HG03378 (cell line): Measurements from ENCODE around the gene CDON.

ENCODE experiments used
- ATAC-seq: cut with Tn5 transposase; IDR thresholded peaks from one replicate; pipeline ENCODE4 v1.9.1; 2021; ENCODE audit warnings: mild to moderate bottlenecking, moderate library complexity; ENCODE audit not compliant: unreplicated experiment

CDON gene

DNA sequence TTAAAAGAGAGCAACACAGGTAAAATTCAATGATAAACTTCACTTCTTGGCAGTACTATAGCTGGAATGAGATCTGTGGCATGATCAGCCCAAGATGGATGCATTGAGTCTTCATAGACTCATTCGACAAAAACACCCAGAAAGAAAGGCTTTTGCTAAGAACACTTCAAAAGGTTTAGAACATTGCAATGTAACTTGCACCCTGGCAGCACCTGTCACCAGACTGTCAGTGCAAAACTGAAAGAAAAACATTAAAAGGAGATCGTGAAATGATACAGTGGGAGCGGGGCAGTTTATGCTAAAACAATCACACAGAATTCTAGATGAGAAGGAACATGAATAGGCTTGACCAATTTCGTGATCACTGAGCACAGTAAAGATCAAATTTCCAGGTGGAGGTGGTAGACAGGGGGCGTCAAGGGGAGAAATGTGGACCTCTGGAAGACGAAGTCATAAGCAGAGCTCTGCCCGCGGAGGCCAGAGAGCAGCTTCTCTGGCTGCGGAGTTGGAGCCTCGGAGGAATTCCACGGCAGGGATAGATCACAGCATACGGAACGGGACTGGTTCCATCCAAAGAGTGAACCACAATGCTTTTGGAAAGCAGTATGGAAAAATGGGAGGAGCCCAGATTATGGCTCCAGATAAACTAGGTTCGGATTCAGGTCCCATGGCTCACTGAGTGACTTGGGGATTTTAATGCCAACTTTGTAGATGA is 104.9 kb downstream of the CDON start:
- no peak for ATAC-seq

DNA sequence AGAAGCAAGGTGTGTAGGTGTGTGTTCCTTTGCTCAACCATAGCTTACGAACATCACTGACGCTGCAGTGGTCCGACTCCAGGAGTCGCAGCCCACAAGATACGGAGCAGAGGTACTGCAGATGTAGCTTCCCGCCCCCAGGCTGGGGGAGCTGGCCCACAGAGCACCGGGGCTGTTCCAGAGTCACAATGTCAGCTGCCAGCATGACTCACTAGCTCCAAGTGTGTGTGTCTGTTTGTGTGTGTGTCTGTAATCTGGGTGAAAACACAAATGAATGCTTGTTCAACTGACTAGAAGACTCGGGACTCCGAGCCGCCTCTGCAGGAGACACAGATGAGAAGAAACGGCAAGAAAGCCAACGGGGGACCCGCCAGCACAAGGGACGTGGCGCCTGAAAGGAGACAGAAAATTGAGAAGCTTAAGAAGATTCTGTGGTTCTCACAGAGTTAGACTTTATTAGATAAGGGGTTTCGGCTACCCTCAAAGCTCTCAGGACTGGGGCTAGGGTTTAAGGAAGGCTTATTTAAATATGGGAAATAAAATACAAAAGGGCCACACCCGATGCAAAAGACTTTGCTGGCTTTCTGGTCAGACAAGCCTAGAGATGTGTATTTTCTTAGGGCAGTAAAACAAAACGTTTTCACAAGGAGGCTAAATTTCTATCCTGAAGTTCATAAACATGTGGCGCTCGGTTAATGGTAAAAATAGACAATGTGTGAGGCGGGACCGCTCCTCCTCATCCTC is 106.1 kb downstream of the CDON start:
- ATAC-seq = no peak

DNA sequence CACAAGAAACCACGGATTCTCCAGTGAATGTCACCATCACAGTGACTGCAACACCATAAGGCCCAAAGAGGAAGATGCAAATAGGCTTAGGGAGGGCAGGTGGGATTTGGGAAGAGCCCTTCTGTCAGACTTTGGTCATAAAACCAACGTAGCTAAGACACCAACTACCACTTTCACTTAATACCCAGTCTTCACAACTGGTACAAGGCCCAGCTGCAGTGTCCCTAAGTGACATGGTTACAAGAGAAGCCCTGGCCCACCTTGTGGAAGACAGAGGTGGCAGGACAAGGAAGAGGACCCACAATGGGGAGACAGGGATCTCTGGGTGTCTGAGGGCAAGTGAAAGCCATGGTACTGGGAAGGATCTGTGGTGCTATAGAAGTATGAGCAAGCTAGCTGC is 106.8 kb downstream of the CDON start:
- ATAC-seq = no peak

DNA sequence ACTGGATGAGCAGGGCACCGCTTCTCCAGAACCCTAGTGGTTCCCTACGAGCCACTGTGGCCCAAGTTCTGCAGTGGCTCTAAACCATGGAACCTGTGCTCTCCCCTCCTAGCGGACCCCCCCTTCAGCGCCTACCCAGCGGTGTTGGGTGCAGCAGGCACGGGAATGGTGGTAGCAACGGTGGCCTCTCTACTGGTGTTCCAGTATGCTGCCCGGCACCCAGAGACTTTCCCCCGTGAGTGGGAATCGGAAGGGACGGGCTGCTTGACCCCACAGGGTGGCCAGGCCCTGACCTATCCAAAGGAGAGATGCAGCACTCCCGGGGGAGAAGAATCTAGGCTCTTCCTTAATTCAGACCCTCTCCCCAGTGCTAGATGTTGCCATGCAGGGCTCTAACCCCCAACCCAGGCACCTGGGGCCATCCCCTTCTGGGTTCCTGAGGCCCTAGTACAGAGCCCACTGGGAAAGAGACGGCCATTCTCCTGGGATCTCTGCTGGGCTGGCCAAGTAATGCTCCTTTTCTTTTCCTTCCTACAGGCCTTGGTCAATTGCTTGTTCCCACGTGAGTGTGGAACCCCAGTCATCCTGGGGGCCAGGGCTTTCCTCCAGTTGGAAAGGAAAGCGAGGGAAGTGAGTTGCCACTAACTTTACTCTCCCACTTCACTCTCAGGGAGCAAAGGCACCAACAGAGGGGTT is 107.6 kb downstream of the CDON start:
- ATAC-seq = no peak

DNA sequence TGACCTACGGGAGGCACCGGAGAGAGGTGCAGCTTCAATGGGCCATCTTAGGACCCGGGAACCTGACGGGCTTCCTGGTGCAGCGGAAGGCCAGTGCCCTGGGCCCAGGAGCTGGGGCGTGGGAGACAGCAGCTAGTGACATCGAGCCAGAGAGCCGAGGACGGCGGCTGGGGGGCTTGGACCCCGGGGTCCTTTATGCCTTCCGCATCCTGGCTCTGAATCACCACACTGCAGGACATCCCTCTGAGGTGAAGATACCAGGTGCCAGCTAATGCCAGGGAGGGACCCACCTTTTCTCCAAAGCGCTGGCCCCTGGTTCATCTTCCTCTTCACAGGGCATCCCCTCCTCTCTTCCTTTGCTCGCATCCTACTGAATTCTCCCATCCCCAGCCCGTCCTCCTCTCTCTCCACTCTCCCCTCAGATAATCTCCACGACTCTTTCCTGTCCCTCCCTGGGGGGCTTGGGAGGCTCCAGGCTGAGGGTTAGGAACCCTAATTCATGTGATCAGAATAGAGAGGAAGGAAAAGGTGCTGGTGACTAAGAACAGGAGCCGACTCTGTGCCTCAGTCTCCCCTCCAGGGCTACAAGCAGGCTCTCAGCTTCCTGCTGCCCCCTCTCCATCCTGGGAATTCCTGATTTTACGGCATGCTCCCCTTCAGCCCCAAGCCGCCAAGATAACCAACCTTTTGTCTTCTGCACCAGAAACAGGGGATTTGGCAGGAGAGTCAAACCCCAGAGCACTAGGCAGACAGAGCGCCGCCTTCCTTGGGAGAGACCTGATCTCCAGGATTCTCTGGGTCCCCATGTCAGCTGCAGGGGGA is 108.3 kb downstream of the CDON start:
- no peak for ATAC-seq

DNA sequence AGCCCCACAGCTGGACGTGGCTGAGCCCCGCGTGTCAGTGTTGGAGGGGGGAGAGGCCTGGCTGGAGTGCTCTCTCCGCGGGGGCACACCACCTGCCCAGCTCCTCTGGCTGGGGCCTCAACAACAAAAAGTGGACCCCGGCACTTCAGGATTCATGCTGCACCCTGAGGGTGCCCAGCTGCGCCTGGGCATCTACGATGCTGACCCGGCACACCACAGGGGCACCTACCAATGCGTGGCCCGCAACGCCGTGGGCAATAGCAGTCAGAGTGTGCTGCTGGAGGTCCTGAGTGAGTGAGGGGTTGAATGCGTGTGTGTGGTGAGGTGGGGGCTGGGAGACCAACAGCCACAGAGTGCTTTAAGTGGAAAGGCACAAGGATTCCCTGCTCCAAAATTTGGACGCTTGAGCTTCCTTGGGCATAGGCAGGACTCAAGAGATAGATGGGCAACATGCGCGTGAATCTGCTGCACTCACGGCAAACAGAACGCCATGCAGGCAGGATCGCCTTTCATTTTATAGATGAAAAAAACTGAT is 109.2 kb downstream of the CDON start:
- no peak for ATAC-seq

DNA sequence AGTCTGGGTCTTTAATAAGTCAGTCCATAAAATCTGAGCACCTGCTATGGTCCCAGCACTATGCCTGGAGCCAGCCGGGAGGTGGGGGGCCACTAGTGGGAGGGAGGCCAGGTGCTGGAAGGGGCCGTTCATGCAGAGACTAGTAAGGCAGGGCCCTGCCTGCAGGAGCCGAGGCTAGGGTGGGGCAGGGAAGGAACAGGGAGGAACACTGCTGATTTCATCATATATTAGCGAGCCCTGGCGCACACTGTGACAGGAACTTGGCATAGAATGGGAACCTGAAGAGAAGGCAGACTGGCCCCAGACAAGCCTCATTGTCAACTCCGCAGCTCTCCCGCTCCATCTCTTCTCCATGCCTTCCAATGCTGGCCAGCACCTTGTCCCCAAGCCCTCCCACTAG is 109.7 kb downstream of the CDON start:
- no peak for ATAC-seq

DNA sequence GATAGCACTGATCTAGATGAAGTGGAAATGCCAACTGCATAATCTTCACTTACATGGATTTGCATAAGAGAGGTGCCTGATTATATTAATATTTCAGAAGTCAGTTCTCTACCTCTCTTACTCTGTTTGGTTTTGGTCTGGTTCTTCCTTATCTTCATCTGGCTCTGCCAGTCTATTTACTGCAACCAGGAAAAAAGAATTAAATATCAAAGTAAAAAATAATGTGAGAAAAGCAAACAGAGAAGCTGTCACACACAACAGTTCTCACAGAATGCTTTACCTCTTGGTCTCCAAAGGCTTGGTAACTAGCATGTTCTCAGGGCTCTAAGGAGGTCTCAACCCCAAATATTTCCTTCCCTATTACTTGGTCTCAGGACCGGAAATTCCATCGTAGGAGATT is 110.1 kb downstream of the CDON start:
- no peak for ATAC-seq

DNA sequence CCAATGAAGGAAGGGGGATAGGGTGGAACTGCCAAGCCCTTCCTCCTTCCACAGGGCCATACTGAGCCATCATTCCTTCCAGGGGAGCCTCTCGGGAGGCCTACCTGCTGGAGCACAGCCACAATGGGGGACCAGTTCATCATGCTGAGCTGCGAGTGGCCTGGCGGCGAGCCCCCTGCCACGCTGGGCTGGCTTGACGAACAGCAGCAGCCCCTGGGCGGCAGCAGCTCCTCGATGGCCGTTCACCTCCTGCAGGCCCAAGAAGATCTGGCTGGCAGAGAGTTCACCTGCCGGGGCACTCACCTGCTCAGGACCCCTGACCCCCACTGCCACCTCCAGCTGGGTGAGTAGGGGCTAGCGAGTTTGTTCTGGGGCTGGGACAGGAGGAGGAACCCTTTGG is 110.9 kb downstream of the CDON start:
- no peak for ATAC-seq

DNA sequence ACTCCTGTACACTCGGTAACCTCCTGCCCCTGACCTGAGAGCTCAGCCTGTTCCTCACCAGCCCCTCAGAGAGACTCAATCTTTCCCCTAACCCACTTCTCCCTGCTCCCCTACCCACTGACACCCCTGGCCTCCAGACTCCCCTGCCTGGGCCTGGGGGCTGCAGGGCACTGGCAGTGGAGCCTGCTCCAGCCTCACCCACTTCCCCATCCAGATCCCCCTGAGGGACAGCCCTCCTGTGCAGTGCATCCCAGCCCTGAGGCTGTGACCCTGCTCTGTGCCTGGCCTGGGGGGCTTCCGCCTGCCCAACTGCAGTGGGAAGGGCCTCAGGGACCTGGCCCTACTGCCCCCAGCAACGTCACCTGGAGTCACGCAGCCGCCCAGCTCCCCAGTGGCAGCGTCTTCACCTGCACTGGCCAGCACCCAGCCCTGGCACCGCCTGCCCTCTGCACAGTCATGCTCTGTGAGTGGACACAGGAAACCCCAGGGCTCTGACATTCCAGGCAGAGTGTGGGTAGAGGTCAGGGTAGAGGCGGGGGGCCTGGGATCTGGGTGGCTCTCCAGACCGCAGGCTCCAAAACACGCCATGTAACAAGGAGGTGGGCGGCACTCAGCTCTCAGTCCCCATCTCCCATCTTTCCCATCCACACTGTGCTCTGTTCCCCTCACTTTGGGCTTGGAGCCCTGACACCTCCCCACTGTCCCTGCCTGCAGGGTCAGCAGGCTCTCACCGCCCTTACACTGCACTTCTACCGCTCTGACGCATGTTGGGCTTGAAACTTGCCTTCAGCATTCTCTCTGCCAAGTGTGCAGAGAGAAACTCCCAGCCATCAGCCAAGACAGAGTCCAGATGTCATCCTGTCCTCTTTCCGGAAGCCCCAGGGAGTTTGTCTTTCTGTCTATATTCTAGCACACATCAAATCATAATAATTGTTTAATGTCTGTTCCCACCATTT is 111.7 kb downstream of the CDON start:
- ATAC-seq = no peak

DNA sequence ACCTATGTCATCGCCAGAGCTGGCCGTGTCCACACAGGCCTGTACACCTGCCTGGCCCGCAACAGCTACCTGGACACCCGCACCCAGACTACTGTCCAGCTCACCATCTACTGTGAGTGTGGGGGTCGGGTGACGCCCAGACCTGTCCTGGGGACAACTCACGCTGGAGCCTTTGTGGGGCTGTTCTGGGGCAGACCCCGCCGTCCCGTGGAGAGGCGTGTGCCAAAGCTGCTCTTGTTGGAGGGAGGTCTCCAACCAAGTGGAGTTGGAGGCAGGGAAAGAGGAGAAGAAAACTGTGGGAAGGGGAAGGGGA is 112.5 kb downstream of the CDON start:
- no peak for ATAC-seq

DNA sequence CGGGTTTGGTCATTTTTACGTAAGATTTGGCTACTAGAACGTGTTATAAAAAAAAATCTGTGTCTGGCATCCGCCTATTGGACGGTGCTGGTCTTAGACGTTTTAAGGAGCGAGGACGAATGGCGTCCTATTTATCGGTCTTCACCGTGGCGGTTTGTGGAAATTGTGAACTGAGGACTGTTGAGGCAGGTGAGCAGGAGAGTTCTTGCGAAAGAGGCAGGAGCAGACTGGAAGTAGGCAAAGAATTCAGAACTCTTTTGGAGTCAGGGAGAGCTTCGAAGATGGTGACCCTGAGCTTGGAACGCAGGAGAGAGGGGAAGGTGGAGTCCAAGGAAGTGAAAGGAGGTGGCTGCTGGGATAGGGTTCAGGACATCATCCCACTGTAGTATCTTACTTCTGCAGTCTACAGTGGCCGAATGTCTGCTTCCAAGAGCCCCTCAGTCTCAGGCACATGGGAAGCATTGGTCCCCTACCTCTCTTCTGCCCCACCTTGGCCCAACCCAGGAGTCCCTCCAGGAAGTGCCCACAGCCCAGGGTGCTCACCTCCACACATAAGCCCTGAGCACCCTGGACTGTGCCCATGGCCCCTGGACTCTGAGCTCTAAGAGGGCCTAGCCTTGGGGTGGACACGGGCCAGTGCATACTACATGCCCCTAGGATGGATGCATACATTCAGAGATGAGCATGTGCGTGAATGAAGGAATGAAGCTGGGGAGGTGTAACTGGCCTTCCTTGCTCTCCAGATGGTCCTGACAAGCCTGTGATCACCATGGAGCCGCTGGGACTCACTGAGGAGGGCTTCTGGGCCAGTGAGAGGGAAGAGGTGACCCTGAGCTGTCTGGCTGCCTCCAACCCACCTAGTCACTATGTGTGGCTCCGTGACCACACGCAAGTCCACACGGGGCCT is 113.1 kb downstream of the CDON start:
- no peak for ATAC-seq

DNA sequence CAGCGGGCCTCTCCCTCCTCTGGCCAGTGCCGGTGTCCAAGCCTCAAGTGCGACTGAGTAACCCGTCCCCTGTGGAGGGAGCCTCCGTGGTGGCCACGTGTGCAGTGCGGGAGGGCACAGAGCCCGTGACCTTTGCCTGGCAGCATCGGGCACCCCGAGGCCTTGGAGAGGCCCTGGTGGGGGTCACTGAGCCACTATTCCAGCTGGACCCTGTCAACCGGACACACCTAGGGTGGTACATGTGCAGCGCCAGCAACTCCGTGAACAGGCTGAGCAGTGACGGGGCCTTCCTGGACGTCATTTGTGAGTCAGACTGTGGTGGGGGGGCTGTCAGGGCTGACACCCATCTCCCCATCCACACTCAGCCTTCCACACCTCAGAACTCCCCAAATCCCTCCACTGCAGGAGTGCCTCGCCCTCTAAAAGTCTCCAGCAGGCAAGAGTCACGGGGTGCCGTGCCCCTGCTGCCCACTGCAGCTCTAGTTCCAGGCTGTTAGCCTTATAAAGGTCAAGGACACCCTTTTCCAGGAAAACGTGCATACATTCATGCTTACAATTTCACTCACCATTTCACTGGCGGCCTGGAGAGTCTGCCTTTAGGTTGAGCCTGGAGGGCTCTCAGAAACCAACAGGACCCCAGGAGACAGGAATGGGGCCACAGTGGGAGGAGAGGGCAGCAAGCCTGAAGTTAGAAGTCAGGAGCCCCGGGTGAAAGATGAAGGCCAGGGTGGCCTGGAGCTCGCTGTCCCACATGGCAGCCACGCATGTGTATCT is 114.2 kb downstream of the CDON start:
- no peak for ATAC-seq

DNA sequence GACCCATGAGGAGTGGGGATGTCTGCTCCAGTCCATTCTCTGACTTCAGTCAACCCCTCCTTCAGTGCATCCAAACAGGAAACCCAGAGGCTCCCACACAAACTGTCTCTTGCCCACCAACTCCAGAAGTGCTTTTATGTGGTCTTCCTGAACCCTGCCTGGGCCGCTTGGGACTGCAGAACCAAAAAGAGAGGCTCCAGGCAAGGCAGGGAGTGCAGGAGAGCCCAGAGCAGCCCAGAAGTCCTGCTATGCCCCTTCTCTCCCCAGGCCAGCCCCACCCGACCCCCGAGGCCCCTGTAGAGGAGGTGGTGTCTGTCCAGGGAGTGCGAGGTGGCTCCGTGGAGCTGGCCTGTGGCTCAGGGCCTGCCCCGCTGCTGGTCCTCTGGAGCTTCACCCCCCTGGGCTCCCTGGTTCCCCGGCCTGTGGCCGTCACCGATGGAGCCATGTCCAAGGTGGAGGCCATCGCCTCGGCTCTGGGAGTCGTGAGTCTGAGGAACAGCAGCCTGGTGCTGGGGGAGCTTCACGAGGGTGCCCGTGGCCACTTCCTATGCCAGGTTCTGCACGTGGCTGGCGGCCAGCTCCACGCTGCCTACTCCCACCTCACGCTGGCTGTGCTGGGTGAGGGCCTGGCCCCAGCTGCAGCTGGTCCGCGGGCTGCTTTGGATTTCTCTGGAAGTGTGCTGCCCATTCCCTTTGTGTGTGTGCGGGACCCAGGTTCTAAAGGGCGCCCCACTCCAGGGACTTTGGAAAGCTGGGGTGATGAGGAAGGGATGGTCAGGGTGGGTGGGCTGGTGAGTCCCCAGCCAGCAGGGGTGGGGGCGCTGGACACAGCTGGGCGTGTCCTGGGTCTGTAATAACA is 115.0 kb downstream of the CDON start:
- ATAC-seq = no peak

DNA sequence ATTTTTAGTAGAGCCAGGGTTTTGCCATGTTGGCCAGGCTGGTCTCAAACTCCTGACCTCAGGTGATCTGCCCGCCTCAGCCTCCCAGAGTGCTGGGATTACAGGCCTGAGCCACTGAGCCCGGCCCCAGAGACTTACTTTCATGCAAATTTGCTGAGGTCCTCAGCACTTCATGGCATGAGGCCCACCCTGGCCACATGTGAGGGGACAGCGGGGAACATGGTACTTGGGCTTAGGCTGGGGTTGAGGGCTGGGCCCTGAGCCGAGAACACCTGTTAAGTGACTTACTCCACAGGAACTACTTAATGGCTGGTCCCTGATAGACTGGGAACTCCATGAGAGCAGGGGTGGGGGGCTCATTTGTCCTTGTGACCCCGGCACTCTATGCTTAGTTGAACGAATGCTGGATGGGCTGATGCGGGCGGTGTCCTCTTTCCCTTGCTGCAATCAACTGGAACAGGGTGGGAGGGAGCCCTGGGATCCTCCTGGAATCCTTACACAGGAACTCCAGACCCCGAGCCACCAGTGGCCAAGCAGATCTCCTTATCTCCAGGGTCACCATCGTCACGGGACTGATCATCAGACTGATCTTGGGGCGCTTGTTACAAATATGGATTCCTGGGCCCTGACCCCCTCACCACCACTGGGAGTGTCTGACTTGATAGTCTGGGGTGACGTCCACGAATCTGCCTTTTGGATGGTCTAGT is 115.8 kb downstream of the CDON start:
- no peak for ATAC-seq

DNA sequence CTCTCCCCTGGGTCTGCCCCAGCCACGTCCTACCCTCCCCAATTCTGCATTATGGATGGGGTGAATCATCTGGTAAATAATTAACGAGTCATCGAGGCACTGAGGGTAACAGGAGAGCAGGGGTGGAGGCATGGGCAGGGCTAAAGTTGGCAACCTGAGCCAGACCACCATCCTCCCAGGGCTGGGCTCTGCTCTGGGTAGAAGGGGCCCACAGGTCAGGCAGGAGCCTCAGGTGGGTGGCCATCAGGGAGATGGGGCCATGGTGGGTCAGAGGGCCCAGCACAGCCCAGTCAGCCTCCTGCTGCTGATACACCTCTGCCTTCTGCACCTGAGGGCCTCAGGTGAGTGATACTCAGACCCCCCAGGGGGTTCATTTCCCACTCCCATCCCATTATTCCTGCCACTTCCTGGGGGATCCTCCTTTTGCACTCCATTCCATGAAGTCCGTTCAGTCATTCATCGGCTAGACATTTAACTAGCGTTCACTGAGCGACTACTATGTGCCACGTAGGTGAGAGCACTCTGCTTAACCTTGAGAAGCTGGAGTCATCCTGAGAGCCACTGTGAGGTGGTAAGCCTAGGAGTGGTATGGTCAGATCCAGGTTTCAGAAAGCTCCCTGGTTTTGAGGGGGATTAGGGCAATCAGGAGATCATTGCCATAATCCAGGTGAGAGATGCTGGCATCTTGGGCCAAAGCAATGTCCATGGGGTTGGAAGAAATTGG is 116.7 kb downstream of the CDON start, which contains the start of gene VSIG10L2:
TSS of gene VSIG10L2 (plus strand) at position 248 of the 724 bp plus-strand sequence. CDS start at position 260, 12 bp downstream.
- no peak for ATAC-seq
